ENCODE measurements around the gene KCNH5.
"Not testable (repeated sequence)": the region's sequence is repeated elsewhere in the genome, so short reads cannot be mapped to it uniquely, and the experiment has no call there.

Gene KCNH5

DNA sequence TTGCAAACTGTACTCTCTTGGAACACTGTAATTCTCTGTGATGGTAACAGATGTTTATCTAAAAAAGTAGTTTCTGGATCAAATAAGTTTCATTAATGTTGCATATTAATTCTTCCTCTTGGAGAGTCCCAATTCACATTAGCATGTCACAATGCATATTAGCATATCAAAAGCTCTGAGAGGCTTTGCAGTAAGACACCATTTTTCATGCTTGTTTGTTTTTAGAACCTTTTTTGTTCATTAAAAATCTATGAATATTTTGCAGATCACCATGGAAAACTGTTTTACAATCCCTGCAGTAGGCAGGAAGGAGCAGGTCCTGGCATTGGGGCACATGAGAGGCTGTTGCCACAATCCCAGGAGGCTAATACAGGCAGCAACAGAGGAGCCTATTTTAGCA lies 180.7 kb downstream of the KCNH5 start:
- DNase-seq, result no peak

DNA sequence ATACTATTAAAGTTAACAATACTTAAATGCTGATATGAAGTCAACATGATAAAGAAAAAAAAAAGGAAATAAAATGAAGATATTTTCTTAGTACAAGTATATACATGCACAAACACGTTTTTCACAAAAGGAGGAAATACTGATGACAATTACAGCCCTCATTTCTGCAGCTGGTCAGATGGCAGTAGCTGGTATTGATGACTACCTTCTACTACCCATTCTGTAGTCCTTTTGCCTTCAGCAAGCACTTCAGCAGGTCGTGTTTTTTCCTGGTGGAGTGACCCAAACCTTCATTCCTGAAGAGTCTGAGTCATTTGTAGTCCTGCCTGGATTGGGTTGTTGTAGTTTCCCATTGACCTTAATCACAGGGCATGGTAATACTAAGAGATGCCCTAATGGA lies 187.2 kb downstream of the KCNH5 start:
- not testable (repeated sequence) for DNase-seq

DNA sequence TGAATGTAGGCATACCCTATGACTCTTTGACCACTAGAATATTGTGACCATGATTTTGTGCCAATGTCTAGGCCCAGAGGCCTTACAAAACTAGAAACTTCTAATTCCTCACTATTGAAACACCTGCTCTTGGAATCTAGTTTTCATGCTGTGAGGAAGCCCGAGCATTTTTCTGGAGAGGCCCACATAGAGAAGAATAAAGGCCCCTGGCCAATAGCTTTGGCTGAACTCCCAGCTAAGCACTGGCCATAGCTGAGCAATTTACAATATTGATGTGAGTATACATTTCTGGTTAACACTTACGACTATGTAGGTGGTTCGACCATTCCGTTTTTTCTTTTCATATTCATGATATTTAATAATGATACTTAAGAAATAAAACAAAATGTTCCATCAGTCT lies 190.3 kb downstream of the KCNH5 start:
- no peak for DNase-seq

DNA sequence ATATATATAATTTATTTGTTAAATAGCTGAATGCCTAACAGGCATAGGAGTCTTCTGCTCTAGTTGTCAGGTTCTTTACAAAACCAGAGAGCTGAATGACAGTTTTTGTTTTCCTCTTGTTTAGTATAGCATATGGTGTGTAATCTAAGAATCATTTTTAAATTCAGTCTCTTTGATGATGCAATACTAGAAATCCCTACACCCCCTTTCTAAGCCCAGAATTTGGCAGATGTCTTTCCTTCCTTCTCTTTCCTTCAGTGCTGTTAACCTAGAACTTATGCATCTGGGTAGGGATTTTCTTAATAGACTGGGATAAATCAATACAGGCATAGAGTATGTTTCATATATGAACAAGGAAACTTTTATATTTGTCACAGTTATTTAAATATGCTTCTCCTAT lies 198.1 kb downstream of the KCNH5 start:
- DNase-seq, result no peak

DNA sequence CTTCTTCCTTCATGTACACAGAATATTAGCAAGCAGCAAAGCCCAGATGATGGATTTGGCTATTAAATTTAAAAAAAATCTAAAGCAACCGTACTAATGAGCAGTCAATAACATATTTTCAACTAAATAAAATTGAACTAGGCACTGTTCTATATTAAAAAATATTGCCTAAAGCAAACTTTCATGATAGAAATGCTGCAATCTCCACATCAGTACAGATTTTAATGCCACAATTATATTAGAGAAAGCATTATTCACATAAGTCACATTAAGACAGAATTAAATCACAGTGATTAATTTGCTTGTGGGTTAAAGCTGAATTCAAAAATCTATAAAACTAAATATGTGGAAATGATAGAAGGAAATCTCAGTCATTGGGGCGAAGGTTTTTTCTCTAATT lies 200.7 kb downstream of the KCNH5 start:
- DNase-seq, result no peak

DNA sequence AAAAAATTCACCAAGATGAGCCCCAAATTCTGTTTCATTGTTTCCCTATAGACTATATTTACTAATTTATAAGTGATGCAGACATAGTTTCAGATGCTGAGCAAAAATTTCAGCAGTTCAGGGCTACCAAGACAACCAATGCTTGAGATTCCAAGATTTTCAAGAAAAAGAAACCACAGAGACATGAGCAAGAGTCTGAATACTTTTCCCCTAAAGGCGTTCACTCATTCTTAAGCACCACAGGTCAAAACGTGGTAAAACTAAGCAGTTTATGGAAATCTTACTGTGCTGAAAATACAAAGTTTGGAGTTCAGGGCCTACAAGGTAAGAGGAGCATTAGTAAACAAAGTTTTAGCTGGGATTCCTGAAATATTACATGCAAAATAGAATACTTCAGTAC lies 221.2 kb downstream of the KCNH5 start:
- no peak for DNase-seq

DNA sequence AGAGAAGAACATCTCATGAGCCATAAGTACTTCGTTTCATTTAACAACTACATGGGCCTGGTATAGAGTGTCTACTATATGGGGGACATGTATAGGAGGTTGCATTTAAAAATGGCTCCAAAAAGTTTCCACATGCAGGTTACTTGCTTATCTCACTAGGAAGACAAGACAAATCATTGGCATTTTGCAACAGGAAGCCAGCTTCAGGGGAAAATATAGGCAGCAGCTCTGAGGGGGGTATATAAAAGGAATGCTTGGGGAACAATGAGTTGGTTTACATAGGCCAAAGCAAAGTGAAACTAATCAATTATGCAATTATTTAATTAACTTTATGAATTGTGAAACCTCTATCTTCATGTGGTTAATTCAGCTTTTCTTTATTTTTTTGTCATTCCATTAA lies 225.3 kb downstream of the KCNH5 start:
- DNase-seq, result no peak

DNA sequence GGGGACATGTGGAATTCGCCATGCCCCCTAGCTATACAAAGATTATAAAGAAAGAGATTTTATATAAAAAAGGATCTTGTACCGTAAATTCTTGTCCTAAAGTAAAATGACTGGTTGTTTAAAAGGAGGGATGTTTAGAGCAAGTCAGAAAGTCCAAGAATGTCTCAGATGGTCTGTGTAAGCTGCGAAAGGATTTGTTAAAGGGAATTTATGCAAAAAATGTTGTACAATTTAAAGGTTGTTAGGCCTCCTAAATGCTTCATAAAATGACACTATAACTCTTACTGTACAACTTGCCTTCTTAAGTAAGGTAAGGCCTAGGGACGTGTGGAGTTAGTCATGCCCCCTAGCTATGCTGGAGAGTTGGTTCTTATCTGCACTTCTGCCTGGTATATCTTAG lies 237.6 kb downstream of the KCNH5 start:
- no peak for DNase-seq

DNA sequence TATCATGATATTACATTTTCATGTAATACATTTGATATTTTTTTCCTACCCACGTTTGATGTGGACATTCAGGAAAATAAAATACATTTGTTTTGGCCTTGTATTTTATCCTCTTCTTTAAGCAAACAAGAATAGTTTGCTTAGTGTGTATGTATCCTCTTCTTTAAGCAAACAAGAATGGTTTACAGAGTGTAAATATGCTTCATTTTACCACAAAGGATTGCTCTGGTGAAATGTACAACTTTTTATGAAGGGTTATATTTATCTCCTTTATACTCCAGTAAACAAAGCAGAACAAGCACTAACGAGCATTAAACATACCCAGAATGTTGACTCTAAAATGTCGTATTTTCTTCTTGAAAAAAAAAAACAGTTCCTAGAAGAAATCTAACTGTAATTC lies 244.7 kb downstream of the KCNH5 start:
- no peak for DNase-seq

DNA sequence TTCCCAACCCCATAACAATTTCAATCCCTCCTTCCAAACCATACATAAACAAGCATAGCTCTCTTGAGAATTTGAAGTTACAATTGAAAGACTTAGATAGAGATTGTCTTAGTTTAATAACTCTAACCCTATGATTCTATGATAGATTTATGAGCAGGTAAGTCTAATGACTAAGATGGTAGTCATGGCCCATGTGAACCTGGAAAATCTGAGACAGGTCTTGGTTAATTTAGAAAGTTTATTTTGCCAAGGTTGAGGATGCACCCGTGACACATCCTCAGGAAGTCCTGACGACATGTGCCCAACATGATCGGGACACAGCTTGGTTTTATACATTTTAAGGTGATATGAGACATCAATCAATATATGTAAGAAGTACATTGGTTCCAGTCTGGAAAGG lies 248.8 kb downstream of the KCNH5 start:
- DNase-seq, result no peak

DNA sequence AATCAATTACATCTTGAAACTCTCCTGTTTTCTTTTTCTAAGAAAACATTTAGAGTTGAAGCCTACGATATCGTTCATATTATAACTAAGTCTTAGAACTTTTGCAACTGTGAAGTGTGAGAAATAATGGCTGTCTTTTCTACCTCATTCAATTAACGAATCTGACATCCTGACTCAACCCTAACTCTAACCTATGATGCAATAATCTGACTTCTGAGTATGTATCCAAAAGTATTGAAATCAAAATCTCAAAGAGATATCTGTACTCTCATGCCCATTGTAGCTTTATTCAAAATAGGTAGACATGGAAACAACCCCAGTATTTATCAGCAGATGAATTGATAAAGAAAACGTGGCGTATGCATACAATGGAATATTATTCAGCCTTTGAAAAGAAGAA lies 252.7 kb downstream of the KCNH5 start:
- DNase-seq, result no peak

DNA sequence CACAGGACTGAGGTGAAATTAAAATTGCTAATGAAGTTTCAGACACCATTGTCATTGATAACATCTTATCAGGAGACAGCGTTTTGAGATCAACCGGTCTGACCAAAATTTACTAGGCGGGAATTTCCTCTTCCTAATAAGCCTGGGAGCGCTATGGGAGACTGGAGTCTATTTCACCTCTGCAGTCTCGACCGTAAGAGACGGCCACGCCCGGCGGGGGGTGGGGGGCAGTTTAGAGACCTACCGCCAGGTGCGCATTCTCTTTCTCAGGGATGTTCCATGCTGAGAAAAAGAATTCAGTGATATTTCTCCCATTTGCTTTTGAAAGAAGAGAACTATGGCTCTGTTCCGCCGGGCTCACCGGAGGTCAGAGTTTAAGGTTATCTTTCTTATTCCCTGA lies 263.9 kb downstream of the KCNH5 start:
- not testable (repeated sequence) for DNase-seq

DNA sequence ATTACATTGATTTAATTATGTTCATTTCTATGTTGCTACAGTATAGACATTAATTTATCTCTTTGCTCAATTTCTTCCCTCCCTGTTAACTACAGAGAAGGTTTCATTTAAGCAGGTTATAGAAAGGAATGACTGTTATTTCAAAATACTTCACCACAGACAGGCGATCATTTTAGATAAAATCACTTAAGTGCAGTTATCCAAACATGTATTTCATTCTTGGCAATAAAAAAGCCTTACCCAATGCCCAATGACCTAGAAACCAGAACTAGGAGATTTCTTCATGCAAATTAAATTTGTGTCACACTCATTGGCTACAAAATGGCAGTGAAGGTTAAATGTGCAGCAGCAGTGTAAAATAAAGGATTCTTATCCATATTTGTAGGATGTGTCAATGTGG lies 266.4 kb downstream of the KCNH5 start:
- DNase-seq, result no peak

DNA sequence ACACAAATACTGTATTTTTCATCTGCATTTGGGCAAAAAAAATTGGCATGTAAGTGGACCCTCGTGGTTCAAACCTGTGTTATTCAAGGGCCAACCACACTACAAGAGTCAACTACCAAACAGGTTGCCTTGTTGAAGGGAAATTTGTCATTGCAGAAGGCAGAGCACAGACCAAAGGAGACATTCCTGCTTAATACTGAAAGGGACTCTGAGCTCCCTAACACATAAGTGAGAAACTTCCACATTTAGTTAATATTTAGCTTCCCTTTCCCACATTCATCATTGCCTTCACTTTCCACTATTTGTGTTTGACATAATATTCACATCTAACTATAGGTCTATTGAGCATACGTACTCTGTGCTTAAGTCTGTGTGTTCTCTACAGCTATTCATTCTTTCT lies 266.9 kb downstream of the KCNH5 start:
- no peak for DNase-seq

DNA sequence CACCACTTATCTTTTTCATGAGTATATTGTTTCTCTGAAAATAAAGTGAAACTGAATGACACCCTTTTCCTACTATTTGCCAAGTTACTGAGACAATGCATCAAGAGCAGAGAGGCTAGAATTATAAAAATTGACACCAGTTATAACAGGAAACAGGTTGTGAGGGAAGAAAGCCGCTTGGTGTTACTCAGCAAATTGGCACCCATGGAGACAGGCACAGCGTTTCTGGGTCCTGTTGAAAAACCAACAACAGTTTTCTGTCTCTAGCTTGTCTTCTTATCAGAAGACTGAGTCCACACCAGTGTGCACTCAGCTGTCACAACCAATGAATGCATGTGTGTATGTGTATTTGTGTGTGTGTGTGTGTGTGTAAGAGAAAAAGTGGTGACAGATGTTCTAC lies 267.7 kb downstream of the KCNH5 start:
- no peak for DNase-seq

DNA sequence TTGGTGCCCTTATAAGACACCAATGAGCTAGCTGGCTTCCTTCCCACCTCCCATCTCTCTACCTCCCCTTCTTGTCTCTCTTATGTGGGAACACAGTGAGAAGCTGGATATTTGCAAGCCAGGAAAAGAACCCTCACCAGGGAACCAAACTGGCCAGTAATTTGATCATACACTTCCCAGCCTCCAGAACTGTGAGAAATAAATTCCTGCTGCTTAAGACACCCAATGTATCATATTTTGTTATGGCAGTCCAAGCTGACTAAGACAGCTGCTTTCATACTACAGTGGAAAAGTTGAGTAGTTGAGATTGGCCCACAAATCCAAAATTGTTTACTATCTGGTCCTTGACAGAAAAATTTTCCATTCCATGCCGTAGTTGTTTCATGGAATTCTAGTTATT lies 269.0 kb downstream of the KCNH5 start:
- DNase-seq, result no peak

DNA sequence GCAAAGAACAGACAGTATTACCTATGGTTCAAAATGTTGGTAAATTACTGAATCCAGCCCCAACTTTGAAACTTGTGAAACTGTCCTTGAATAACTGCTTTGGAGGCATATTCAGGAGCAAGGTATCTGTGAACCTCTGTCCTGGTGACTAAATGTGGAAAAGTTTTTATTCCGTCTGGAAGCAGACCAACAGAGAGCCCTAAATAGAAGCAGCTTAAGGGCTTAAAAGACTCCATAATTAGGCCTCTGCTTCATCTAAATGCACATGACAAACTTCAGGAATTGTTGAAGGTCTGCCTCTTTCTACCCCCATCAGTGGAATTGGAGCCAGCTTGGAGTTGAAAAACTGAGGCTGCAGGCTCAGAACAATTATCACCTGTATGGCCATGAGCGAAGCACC lies 276.5 kb downstream of the KCNH5 start:
- DNase-seq, result no peak

DNA sequence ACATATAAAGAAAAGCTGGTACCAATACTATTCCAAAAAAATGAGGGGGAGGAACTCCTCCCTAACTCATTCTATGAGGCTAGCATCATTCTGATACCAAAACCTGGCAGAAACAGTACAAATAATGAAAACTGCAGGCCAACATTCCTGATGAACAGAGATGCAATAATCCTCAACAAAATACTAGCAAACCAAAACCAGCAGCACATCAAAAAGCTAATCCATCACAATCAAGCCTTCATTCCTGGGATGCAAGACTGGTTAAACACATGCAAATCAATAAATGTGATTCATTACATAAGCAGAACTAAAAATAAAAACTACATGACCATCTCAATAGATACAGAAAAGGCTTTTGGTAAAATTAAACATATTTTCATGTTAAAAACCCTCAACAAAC lies 281.3 kb downstream of the KCNH5 start:
- DNase-seq, result no peak

DNA sequence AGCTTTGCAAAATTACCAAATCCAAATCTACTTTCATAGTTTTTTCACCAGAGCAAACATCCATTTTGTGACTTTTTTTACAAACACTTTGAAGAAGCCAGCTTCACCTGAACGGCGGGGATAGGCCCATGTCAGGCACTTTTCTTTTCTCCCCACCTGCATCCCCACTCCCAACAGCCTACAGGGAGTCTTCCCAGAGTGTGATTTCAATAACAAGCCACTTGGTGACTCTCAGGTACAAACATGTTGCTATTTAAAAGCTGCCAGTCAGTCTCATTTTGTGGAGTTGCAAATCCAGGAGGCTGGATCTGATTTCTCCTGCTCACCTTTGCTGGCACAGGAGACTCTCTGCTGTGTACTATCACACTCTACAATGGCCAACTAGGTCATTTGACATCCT lies 285.5 kb downstream of the KCNH5 start:
- no peak for DNase-seq

DNA sequence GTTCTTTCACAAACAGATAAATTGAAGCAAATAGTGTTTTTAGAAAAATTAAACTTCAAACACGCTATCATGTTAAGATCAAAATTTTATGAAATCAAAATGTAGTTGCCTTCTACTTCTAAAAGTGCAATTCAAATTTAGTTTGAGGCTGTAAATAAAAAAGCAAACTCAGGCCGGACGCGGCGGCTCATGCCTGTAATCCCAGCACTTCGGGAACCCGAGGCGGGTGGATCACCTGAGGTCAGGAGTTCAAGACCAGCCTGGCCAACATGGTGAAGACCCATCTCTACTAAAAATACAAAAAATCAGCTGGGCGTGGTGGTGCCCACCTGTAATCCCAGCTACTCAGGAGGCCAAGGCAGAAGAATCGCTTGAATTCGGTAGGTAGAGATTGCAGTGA lies 298.4 kb downstream of the KCNH5 start:
- not testable (repeated sequence) for DNase-seq

DNA sequence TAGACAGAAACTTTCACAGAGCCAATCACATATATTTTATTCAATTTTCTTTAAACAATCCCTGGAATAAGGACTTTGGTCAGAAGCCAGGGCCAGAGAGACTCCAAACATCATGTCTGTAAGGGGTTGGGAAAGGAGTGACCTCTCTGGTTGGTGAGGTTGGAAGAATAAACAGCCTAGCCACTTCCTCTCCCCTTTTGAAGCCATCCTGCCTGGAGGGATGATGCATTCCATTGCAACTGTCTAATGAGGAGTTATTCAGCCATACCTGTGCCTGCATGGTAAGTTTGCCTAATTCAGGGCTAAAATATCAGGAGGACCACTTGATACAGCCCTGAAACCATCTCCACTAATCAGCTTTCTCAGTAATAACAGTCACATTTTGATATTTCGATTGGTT lies 299.8 kb downstream of the KCNH5 start:
- no peak for DNase-seq

DNA sequence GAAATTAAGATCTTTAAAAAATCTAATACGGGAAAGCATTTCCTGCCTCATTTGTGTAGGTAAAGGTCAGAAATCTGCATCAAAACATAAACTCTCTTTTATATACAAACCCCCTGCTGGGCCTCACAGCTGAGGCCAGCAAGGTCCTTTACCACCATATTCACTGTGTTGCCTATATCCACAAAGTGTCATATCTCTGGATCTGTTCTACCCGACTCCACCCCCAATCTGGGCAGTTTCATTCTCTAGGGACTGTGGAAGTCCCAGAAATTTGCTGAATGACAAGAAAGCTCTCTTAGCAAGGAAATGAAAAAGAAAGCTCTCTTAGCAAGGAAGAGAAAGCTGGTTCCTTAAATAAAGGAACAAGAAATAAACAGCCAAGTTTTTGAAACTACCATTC lies 301.7 kb downstream of the KCNH5 start:
- no peak for DNase-seq

DNA sequence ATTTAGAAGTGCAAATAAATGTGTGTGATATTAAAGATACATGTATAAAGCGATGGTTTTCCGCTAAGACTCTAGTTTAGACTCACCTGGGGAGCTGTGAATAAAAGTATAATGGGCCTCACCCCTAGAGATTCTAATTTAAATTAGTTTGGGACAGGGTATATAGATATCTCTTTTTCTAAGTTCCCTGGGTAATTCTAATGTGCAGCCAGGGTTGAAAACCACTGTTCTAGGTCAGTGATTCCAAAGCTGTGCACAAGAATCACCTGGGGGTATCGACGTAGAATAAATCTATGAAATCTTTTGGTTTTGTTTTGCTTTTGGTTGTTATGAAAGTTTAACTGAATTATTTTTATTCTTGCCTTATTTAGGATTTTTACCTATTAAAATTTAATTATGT lies 302.1 kb downstream of the KCNH5 start:
- DNase-seq, result no peak

DNA sequence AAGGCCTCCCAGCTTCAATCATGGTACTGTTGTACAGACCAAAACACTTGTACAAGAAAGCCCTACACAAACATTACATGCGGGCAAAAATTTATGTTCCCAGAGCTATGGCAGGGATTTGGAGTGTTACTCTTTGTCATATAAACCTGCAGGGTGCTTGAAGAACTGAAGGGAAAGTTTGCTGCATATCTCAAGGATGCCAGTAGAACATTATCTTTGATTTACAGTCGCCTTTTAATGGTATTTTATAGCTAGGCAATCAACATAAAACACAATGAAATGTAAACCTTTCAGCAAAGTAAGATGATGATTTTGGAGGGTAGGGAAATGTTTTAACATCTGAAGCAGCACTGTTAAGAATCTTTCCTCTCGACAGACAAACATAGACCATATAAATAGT lies 305.6 kb downstream of the KCNH5 start:
- DNase-seq, result no peak

DNA sequence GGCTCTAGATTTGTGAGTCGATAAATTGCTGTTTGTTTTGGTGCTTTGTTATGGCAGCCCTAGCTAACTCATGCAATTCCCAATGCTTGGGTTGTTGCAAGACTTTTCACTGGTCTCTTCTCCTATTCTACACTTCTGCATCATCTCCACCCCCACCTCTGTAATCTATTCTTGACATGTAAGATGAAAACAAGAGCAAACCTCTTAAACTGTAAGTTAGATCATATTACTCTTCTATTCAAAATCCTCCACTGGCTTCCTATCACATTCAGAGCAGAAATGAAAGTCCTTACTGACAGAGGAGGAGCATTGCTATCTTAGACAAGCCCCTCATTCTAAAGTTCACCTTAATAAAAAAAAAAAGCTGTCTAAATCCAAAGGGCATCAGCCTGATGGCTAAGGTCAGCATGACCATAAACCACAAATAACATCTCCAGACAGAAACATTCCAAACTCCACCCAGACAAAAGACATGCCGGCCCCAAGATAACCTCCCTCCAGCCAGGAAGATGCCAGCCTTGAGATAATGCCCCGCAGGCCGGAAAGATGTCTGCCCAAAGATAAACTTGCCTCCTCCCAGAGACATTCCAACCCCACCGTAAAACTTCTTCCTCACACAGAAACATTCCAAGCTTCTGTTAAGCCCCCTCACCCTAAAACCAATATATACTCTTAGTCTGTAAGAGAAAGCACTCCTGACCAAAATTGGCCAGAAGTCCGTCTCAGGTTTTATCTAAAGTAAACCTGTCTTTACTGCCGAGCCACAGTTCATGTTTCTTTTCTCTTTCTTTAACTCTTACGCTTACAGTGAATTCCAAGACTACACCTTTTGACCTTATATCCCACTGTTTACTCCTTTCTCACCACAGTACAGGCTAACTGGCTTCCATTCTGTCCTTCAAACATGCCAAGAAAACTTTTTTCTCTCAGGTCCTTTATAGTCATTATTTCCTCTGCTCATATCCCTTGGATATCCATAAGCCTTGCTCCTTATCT lies 308.9 kb downstream of the KCNH5 start:
- DNase-seq, result no peak

Data from hematopoietic multipotent progenitor cell treated with erythropoietin and hydrocortisone succinate and interleukin-3 and kit ligand, for 8 days (in vitro differentiated cells).